Suprapubic skin (tissue), 4 donors: ENCODE data around the gene BOLL.

Source experiments
- CTCF ChIP-seq, 2 donors: fragments of 200-600 bp in 1 of 2; fragments of 450-650 bp in 1 of 2; sonication (generic) in 1 of 2; IDR thresholded peaks; one replicate each; pipeline ENCODE4 v1.5.1; 2016 to 2019; ENCODE audit warnings: antibody characterized with exemption in 2 of 2, mild to moderate bottlenecking in 1 of 2, moderate library complexity in 1 of 2
- EP300 ChIP-seq: sonication (generic); formaldehyde crosslinking; IDR thresholded peaks from one replicate; pipeline ENCODE4 v1.6.1; 2017; ENCODE audit warnings: antibody characterized with exemption
- POLR2A ChIP-seq, 2 donors: fragments of 450-650 bp; IDR thresholded peaks; one replicate each; pipeline ENCODE4 v1.6.1; 2017; ENCODE audit warnings: antibody characterized with exemption in 2 of 2, mild to moderate bottlenecking in 2 of 2, moderate library complexity in 2 of 2
- POLR2AphosphoS5 ChIP-seq, 3 donors: sonication (generic); formaldehyde crosslinking; IDR thresholded peaks; one replicate each; pipeline ENCODE4 v1.6.1; 2017; ENCODE audit warnings: antibody characterized with exemption in 3 of 3

- TF ChIP-seq CTCF (IDR thresholded peaks at IDR 0.05) (no peak), POLR2A (IDR thresholded peaks at IDR 0.05) (no peak), EP300 (no peak), POLR2AphosphoS5 (IDR thresholded peaks at IDR 0.05) (no peak)
Measured at GRCh38 chr2:197713271-197713670, 71.8 kb downstream of the BOLL start.
